Neural progenitor cell (in vitro differentiated cells): ENCODE measurements around the gene PDILT.

ENCODE experiments used
- CTCF ChIP-seq: fragments of 200-600 bp; sonication (generic); IDR thresholded peaks from 2 replicates; pipeline ENCODE4 v1.5.1; 2017; ENCODE audit warnings: antibody characterized with exemption, mild to moderate bottlenecking
- EZH2 ChIP-seq: fragments of 200-600 bp; sonication (generic); IDR thresholded peaks from 2 replicates; pipeline ENCODE4 v1.6.1; 2017; ENCODE audit warnings: antibody characterized with exemption, mild to moderate bottlenecking, moderate library complexity
- EZH2phosphoT487 ChIP-seq: fragments of 200-600 bp; sonication (generic); IDR thresholded peaks from 2 replicates; pipeline ENCODE4 v1.6.1; 2017; ENCODE audit warnings: antibody characterized with exemption

GRCh38 chr16:20391045-20391444 lies 13.5 kb downstream of the PDILT start:
- no peak for TF ChIP-seq CTCF
- no peak for TF ChIP-seq EZH2
- TF ChIP-seq EZH2phosphoT487, result no peak
